GM06990 (cell line): ENCODE results near the gene TMEM123.

Experiments used
- DNase-seq: peaks from one replicate; pipeline ENCODE4 v3.0.0-alpha.2; 2011; ENCODE audit not compliant: insufficient read length; ENCODE audit errors: extremely low read depth
- H3K27me3 ChIP-seq: replicated peaks from 2 replicates; pipeline ENCODE4 v1.6.0; 2011; ENCODE audit warnings: low read length; ENCODE audit not compliant: control insufficient read depth, insufficient read depth
- H3K36me3 ChIP-seq: 2 replicates; pipeline ENCODE4 v1.5.1; 2011; ENCODE audit warnings: low read length; ENCODE audit not compliant: control insufficient read depth, insufficient read depth
- H3K4me3 ChIP-seq: replicated peaks from 2 replicates; pipeline ENCODE4 v1.5.1; 2011; ENCODE audit warnings: low read depth, mild to moderate bottlenecking, control low read depth, low read length
- CTCF ChIP-seq: IDR thresholded peaks from 2 replicates; pipeline ENCODE4 v1.5.1; 2011; ENCODE audit warnings: low read length, control low read depth, mild to moderate bottlenecking, inconsistent platforms; ENCODE audit not compliant: insufficient read depth, poor library complexity, severe bottlenecking

Gene TMEM123

GRCh38 chr11:102410382-102410784 lies 42.2 kb downstream of the TMEM123 start:
- peaks cover 7% of the 10 kb centered on the region for H3K36me3 ChIP-seq
- H3K4me3 ChIP-seq = no peak overlapping the region
- DNase-seq = no peak

GRCh38 chr11:102408339-102408738 lies 44.2 kb downstream of the TMEM123 start:
- peaks cover 10% of the 10 kb centered on the region for H3K36me3 ChIP-seq
- no peak for TF ChIP-seq CTCF
- no peak for DNase-seq

More at GRCh38 chr11:102410382-102410784, 42.2 kb downstream of the TMEM123 start:
- no peaks in the 10 kb centered on the region for H3K27me3 ChIP-seq
- TF ChIP-seq CTCF = no peak

DNA sequence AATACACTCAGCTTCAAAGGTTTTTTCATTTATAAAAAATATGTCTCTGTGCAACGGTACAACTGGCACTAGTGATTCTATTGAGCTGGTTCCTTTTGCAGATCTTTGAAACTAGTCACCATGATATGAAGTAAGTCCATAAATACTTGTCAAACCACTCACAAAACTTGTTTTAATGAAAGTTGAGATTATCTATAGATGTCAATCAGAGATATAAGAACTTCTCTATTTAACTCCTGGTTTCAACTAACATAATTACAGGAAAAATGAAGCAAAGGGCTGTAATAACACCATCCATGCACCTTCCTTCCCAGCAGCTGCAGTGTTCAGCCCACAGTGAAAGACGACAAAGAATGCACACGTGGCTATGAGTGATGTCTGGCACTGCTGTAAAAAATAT lies 44.7 kb downstream of the TMEM123 start:
- no peak overlapping the region for H3K4me3 ChIP-seq
- TF ChIP-seq CTCF = no peak
- no peaks in the 10 kb centered on the region for H3K27me3 ChIP-seq
- peaks cover 10% of the 10 kb centered on the region for H3K36me3 ChIP-seq
- DNase-seq = no peak

More at GRCh38 chr11:102408339-102408738, 44.2 kb downstream of the TMEM123 start:
- Histone ChIP-seq H3K27me3 (no peaks in the 10 kb centered on the region), H3K4me3 (no peak overlapping the region)

DNA sequence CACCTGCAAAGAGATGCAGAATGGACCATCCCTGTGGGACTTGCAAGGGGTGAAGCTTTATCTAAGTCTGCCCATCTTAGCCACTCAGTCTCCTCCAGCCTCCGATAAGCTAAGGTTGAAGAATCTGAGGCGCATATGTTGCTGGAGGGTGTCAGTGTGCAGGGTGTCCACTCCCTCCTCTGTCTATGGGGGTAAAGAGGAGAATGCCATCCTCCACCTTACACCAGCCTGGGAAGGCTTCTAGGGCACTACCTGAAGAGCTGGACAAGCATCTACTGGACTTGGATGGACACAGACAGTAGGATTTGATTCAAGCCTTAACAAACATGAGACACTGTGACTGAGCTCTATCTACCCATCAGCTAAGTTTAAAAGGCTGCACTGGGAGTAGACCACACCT lies 46.5 kb downstream of the TMEM123 start:
- Histone ChIP-seq H3K27me3 (no peaks in the 10 kb centered on the region), H3K36me3 (peaks cover 10% of the 10 kb centered on the region), H3K4me3 (no peak overlapping the region)
- TF ChIP-seq CTCF = no peak
- DNase-seq = no peak

DNA sequence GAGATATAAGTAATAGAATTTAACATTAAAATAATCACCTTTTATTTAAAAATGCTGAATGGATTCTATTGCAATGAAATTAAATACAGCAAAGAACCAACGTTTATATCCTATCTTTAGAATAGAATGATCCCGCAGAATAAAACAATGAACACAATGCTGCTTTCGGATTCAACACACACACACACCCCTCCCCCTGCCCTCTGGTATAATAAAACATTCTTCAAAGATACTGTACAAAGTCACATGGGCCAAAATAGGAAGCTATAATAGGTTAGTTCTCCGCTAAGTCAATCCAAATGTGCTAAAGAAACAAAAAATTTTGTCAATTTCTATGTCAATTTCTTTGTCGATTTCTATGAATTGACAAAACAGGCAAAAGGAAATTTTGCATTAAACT lies 47.1 kb downstream of the TMEM123 start:
- TF ChIP-seq CTCF = no peak
- Histone ChIP-seq H3K36me3 (peaks cover 10% of the 10 kb centered on the region), H3K27me3 (no peaks in the 10 kb centered on the region), H3K4me3 (no peak overlapping the region)
- no peak for DNase-seq

DNA sequence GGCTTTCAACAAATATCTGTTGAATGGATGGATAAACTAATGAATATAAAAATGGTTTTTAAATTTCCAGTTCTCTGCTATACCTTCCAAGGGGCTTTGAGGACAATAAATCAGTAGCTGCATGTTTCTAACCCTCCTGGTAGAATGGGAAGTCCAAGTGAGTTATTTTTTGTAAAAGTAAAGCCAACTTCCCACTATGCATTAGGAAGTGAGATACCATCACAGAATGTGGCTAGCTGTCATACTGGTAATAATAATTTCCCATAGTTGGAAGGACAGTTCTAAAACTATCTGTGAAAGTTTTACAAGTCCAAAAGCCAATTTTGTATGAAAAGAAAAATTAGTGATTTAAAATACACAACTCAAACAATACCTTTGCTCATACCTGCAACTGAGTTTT lies 50.0 kb downstream of the TMEM123 start:
- no peak for TF ChIP-seq CTCF
- Histone ChIP-seq H3K4me3 (no peak overlapping the region), H3K36me3 (peaks cover 8% of the 10 kb centered on the region), H3K27me3 (no peaks in the 10 kb centered on the region)
- DNase-seq = no peak
